Measurements from ENCODE around the gene CSNK2A3.

DNA sequence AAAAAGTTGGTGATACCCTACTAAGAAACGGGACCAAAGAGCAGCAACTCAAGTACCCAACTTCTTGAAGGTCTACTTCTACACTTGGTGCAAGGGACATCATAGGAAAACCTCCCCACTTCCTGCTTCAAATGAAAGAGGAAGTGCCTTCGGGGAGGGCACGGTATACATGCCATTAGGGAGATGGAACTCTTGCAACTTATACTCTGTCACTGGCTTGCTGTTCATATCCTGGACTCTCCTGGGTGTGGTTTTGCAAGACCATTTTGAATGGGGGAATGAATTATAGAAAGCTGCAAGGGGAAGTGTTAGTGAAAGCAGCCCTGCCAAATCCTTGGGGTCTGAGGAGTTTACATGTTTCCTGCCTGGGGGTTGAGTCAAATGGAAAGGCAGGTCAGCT, 41.9 kb downstream of the CSNK2A3 start:
- TF ChIP-seq, protein P1, sequence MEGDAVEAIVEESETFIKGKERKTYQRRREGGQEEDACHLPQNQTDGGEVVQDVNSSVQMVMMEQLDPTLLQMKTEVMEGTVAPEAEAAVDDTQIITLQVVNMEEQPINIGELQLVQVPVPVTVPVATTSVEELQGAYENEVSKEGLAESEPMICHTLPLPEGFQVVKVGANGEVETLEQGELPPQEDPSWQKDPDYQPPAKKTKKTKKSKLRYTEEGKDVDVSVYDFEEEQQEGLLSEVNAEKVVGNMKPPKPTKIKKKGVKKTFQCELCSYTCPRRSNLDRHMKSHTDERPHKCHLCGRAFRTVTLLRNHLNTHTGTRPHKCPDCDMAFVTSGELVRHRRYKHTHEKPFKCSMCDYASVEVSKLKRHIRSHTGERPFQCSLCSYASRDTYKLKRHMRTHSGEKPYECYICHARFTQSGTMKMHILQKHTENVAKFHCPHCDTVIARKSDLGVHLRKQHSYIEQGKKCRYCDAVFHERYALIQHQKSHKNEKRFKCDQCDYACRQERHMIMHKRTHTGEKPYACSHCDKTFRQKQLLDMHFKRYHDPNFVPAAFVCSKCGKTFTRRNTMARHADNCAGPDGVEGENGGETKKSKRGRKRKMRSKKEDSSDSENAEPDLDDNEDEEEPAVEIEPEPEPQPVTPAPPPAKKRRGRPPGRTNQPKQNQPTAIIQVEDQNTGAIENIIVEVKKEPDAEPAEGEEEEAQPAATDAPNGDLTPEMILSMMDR (IDR thresholded peaks at IDR 0.05; ENCODE audit: insufficient read depth, low read length) = no peak
- TF ChIP-seq, protein P2, sequence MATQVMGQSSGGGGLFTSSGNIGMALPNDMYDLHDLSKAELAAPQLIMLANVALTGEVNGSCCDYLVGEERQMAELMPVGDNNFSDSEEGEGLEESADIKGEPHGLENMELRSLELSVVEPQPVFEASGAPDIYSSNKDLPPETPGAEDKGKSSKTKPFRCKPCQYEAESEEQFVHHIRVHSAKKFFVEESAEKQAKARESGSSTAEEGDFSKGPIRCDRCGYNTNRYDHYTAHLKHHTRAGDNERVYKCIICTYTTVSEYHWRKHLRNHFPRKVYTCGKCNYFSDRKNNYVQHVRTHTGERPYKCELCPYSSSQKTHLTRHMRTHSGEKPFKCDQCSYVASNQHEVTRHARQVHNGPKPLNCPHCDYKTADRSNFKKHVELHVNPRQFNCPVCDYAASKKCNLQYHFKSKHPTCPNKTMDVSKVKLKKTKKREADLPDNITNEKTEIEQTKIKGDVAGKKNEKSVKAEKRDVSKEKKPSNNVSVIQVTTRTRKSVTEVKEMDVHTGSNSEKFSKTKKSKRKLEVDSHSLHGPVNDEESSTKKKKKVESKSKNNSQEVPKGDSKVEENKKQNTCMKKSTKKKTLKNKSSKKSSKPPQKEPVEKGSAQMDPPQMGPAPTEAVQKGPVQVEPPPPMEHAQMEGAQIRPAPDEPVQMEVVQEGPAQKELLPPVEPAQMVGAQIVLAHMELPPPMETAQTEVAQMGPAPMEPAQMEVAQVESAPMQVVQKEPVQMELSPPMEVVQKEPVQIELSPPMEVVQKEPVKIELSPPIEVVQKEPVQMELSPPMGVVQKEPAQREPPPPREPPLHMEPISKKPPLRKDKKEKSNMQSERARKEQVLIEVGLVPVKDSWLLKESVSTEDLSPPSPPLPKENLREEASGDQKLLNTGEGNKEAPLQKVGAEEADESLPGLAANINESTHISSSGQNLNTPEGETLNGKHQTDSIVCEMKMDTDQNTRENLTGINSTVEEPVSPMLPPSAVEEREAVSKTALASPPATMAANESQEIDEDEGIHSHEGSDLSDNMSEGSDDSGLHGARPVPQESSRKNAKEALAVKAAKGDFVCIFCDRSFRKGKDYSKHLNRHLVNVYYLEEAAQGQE (IDR thresholded peaks at IDR 0.05; ENCODE audit: insufficient replicate concordance, low read depth) = no peak
